OCI-LY1 (cell line): ENCODE data around the gene KLHL29.

ENCODE experiments used
- H2AFZ ChIP-seq: fragments of 200-600 bp; sonication (generic), shearing (Covaris generic); 2 replicates; pipeline ENCODE4 v1.6.0; 2014; ENCODE audit warnings: antibody characterized with exemption, mild to moderate bottlenecking, low read length
- H3F3A ChIP-seq: fragments of 200-600 bp; sonication (generic), shearing (Covaris generic); 2 replicates; pipeline ENCODE4 v1.6.0; 2014; ENCODE audit warnings: mild to moderate bottlenecking, antibody characterized with exemption, low read length, moderate library complexity; ENCODE audit not compliant: insufficient read depth
- H3K27ac ChIP-seq: fragments of 200-600 bp; sonication (generic); 2 replicates; pipeline ENCODE4 v1.5.1; 2014; ENCODE audit warnings: low read length, mixed run types, mild to moderate bottlenecking, low read depth; ENCODE audit not compliant: poor library complexity, severe bottlenecking
- H3K27me3 ChIP-seq: fragments of 200-600 bp; sonication (generic); 2 replicates; pipeline ENCODE4 v1.6.0; 2014; ENCODE audit warnings: antibody characterized with exemption, mild to moderate bottlenecking, low read length, moderate library complexity; ENCODE audit not compliant: insufficient read depth
- H3K36me3 ChIP-seq: fragments of 200-600 bp; sonication (generic); 2 replicates; pipeline ENCODE4 v1.6.1; 2014; ENCODE audit warnings: mild to moderate bottlenecking, antibody characterized with exemption, low read length, moderate library complexity, mixed read lengths; ENCODE audit not compliant: insufficient read depth
- H3K4me1 ChIP-seq: fragments of 200-600 bp; sonication (generic); 2 replicates; pipeline ENCODE4 v1.5.1; 2014; ENCODE audit warnings: mild to moderate bottlenecking, low read length, moderate library complexity; ENCODE audit not compliant: insufficient read depth, severe bottlenecking
- H3K4me2 ChIP-seq: fragments of 200-600 bp; sonication (generic), shearing (Covaris generic); 2 replicates; pipeline ENCODE4 v1.6.1; 2014; ENCODE audit warnings: low read length
- H3K4me3 ChIP-seq: fragments of 200-600 bp; sonication (generic); 2 replicates; pipeline ENCODE4 v1.5.1; 2014; ENCODE audit warnings: low read length, low read depth, mild to moderate bottlenecking, mixed read lengths; ENCODE audit not compliant: poor library complexity, severe bottlenecking
- H3K79me2 ChIP-seq: fragments of 200-600 bp; shearing (Covaris generic); 2 replicates; pipeline ENCODE4 v1.6.1; 2016; ENCODE audit warnings: mixed run types, low read length, mixed read lengths; ENCODE audit not compliant: insufficient read depth
- H3K9ac ChIP-seq: fragments of 200-600 bp; sonication (generic), shearing (Covaris generic); 2 replicates; pipeline ENCODE4 v1.6.1; 2014; ENCODE audit warnings: mild to moderate bottlenecking, low read length, mixed read lengths
- H3K9me2 ChIP-seq: fragments of 200-600 bp; sonication (generic), shearing (Covaris generic); 2 replicates; pipeline ENCODE4 v1.6.1; 2014; ENCODE audit warnings: low read depth, mild to moderate bottlenecking, low read length, mixed read lengths
- H3K9me3 ChIP-seq: fragments of 200-600 bp; shearing (Covaris generic); 2 replicates; pipeline ENCODE4 v1.6.1; 2014; ENCODE audit warnings: low read length, mixed read lengths
- H4K20me1 ChIP-seq: fragments of 200-600 bp; sonication (generic), shearing (Covaris generic); 2 replicates; pipeline ENCODE4 v1.6.0; 2016; ENCODE audit warnings: mild to moderate bottlenecking, low read length; ENCODE audit not compliant: insufficient read depth
- EZH2 ChIP-seq: fragments of 200-600 bp; sonication (generic), shearing (Covaris generic); IDR thresholded peaks from 2 replicates; pipeline ENCODE4 v1.8.0; 2017; ENCODE audit warnings: borderline replicate concordance, mixed run types, mild to moderate bottlenecking, antibody characterized with exemption, low read length, moderate library complexity, mixed read lengths
- TF ChIP-seq, protein P1 (sequence below): fragments of 200-600 bp; sonication (generic), shearing (Covaris generic); IDR thresholded peaks from 2 replicates; pipeline ENCODE4 v1.5.1; 2017; ENCODE audit warnings: mild to moderate bottlenecking, antibody characterized with exemption, low read length, moderate library complexity, mixed read lengths

KLHL29 gene

DNA sequence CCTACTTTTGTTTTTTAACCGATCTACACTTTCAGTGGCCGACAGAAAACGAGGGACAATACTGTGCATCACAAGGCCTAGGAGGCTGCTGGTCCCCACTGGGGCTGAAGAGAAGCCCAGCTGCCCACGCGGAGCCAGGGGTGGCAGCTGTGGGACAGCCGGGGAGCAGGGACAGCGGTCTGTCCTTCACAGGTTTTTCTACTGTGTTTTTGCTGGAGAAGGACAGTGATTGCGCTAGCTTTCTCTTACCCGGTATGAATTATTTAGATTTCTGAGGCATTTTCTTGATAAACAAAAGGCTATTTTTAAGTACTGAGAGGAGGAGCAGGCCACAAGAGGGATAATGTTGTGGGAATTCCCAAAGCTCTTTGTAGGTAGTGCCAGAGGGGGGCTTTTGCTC, 322.1 kb downstream of the KLHL29 start:
- Histone ChIP-seq H3K27me3 (no peaks in the 10 kb centered on the region), H3K4me2 (no peak overlapping the region), H3K27ac (no peak overlapping the region)

DNA sequence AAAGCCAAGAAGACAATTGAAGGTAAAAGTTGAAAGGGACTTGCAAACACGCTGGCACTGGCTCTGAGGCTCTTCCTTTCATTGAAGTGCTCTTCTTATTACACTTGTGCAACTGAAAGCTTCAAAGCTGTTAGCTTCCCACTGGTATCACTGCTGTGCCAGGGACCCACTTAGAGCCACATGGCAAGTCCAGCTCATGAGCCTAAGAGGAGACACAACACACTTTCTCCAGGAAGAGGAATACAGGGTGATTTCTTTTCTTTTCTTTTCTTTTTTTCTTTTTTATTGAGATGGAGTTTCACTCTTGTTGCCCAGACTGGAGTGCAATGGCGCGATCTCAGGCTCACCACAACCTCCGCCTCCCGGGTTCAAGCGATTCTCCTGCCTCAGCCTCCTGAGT, 323.8 kb downstream of the KLHL29 start:
- no peak for TF ChIP-seq EZH2
- TF ChIP-seq, protein P1, sequence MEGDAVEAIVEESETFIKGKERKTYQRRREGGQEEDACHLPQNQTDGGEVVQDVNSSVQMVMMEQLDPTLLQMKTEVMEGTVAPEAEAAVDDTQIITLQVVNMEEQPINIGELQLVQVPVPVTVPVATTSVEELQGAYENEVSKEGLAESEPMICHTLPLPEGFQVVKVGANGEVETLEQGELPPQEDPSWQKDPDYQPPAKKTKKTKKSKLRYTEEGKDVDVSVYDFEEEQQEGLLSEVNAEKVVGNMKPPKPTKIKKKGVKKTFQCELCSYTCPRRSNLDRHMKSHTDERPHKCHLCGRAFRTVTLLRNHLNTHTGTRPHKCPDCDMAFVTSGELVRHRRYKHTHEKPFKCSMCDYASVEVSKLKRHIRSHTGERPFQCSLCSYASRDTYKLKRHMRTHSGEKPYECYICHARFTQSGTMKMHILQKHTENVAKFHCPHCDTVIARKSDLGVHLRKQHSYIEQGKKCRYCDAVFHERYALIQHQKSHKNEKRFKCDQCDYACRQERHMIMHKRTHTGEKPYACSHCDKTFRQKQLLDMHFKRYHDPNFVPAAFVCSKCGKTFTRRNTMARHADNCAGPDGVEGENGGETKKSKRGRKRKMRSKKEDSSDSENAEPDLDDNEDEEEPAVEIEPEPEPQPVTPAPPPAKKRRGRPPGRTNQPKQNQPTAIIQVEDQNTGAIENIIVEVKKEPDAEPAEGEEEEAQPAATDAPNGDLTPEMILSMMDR = no peak
- no peaks in the 10 kb centered on the region for H3K27me3 ChIP-seq
- H3F3A ChIP-seq = no peaks in the 10 kb centered on the region
- H3K27ac ChIP-seq = no peak overlapping the region
- no peak overlapping the region for H3K4me2 ChIP-seq
- H3K9me3 ChIP-seq = no peaks in the 10 kb centered on the region
- H3K79me2 ChIP-seq = no peaks in the 10 kb centered on the region
- no peaks in the 10 kb centered on the region for H3K9me2 ChIP-seq
- H3K9ac ChIP-seq = no peak overlapping the region
- H3K4me1 ChIP-seq = peaks cover 4% of the 10 kb centered on the region
- 0 out of 2 replicates have a peak, but pooled peaks cover 7% of the 10 kb centered on the region for H3K36me3 ChIP-seq
- no peak overlapping the region for H2AFZ ChIP-seq
- no peak overlapping the region for H3K4me3 ChIP-seq
- H4K20me1 ChIP-seq = no peaks in the 10 kb centered on the region

More for the DNA sequence above, 322.1 kb downstream of the KLHL29 start:
- TF ChIP-seq, protein P1 = no peak
- no peak for TF ChIP-seq EZH2
- Histone ChIP-seq H3K9me3 (no peaks in the 10 kb centered on the region), H3F3A (no peaks in the 10 kb centered on the region), H3K36me3 (0 out of 2 replicates have a peak, but pooled peaks cover 7% of the 10 kb centered on the region), H3K4me1 (peaks cover 9% of the 10 kb centered on the region), H3K4me3 (no peak overlapping the region), H2AFZ (no peak overlapping the region), H3K9me2 (no peaks in the 10 kb centered on the region), H4K20me1 (no peaks in the 10 kb centered on the region), H3K79me2 (no peaks in the 10 kb centered on the region), H3K9ac (no peak overlapping the region)

DNA sequence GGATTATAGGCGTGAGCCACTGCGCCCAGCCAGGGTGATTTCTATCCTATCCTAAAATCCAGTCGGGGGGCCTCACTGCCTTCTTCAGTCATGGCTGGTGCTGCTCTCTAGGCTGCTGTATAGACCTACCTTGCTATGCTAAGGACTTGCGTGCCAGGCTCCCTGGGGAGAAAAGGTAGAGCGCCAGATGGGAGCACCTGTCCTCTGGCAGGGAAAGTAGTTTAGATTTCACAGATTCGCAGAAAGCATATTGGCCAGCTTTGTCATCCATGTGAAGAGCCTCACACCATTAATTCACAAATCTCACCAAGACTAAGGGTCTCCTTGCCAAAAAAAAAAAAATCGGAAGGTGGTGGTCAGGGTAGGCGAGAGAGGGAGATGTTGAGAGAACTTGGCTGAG, 324.3 kb downstream of the KLHL29 start:
- Histone ChIP-seq H3K36me3 (0 out of 2 replicates have a peak, but pooled peaks cover 7% of the 10 kb centered on the region), H3K9me2 (no peaks in the 10 kb centered on the region), H3K4me2 (no peak overlapping the region), H3F3A (no peaks in the 10 kb centered on the region), H3K79me2 (no peaks in the 10 kb centered on the region), H2AFZ (no peak overlapping the region), H4K20me1 (no peaks in the 10 kb centered on the region), H3K4me1 (no peaks in the 10 kb centered on the region), H3K9ac (no peak overlapping the region), H3K4me3 (no peak overlapping the region), H3K9me3 (no peaks in the 10 kb centered on the region), H3K27ac (no peak overlapping the region), H3K27me3 (no peaks in the 10 kb centered on the region)
- no peak for TF ChIP-seq EZH2
- TF ChIP-seq, protein P1 = no peak
